Stimulated activated CD8-positive, alpha-beta memory T cell treated with anti-CD3 and anti-CD28 coated beads, Interleukin-2, amount 100 ng/mL, for 1 hour (primary cell): ENCODE measurements around the gene KCNQ1.

Source experiments
- DNase-seq, 2 donors: peaks; one replicate each; pipeline ENCODE4 v3.0.0-alpha.2; 2020; ENCODE audit warnings: low read depth in 2 of 2

KCNQ1 gene

DNA sequence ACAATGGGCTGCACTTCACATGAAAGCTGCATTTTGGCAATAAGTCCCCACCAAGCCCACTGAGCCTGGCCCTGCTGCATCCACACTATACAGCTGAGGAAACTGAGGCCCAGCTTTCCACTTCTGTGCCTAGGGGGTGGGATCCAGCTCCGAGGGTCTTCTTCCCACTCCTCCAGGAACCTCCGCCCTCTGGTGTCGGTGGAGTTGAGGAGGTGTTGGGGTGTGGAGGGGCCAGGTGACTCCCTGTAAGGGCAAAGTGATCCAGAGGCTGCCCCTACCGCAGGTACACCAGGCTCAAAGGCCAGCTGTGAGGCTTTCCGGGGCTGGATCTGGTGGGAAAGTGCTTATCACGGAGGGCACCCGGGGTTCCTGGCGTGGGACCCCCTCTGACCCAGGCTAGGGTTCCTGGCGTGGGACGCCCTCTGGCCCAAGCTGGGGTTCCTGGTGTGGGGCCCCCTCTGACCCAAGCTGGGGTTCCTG lies 125.0 kb downstream of the KCNQ1 start:
- DNase-seq: no peak

DNA sequence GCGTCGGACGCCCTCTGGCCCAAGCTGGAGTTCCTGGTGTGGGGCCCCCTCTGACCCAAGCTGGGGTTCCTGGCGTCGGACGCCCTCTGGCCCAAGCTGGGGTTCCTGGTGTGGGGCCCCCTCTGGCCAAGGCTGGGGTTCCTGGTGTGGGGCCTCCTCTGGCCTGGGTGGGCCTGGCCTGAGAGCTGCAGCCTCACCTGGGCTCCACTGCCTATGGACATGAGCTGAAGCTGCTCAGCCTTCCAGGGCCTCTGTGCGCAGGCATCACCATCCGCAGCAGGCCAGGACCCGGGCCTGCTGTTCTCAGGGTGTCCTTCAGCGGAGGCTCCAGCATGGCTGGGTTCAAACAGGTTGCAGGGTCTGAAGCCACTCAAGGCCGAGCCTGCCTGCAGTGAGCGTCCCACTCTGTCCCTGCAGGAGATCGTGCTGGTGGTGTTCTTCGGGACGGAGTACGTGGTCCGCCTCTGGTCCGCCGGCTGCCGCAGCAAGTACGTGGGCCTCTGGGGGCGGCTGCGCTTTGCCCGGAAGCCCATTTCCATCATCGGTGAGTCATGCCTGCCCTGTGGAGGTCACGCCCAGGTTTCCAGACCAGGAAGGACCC lies 125.5 kb downstream of the KCNQ1 start:
- no peak for DNase-seq

DNA sequence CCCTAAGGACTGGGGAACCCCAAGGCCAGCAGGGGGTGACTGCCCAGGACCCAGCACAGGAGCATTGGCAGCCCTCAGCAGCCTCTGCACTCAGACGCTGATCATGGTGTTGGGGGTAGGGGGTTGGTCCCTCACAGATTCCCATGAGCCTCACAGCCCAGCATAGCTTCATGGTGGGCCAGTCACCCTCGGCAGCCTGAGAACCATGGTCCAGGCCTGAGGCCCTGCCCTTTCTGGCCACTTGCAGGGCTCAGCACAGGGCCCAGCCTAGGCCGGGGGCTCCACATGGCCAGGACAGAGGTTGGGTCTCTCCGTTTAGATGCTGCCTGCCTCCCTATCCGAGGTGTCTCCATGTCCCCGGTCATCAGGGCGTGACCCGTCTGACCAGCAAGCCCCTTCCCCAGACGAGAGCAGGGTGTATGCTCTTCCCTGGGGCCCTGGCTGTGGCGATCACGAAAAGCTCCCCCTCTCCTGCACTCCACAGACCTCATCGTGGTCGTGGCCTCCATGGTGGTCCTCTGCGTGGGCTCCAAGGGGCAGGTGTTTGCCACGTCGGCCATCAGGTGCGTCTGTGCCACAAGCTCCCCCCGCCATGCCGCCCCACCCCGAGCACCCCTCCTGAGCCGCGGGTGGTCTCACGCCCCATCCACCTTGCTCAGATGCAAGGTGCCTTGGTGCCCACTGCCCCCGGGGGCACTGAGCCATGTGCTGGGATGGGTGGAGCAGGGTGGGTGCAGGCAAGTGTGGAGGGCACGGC lies 126.2 kb downstream of the KCNQ1 start:
- no peak for DNase-seq

GRCh38 chr11:2571598-2572281 lies 126.9 kb downstream of the KCNQ1 start:
- DNase-seq: no peak

DNA sequence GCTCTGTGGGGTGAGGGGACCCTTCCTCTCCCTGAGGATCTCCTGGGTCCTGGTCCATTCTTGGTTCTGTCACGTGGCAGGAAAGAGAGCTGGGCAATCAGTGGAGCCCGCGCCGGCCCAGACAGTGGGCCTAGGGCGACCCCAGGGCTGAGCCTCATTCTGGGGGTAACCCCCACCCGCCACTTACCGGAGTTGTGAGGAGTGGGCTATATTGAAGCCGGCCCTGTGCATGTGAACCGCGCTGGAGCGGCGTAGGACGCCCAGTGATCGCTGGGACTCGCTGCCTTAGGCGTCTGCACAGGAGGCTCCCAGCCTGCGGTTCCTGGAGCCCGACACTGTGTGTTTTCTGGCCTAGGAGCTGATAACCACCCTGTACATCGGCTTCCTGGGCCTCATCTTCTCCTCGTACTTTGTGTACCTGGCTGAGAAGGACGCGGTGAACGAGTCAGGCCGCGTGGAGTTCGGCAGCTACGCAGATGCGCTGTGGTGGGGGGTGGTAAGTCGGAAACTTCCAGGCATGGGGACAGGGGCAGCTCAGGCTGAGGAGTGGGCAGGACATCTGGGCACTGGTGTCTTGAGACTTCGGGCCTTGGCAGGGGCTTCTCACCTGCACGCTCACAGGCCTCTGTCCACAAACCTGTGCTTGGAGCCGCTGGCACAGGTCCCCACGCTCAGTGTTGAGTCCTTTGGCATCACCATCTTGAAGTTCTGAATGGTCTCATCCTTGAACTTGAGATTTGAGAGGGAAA lies 127.9 kb downstream of the KCNQ1 start:
- DNase-seq: no peak

- no peak for DNase-seq
These were observed 128.6 kb downstream of the KCNQ1 start for GRCh38 chr11:2573240-2574042.

- no peak for DNase-seq
These were observed 129.3 kb downstream of the KCNQ1 start for GRCh38 chr11:2574043-2574552.

DNA sequence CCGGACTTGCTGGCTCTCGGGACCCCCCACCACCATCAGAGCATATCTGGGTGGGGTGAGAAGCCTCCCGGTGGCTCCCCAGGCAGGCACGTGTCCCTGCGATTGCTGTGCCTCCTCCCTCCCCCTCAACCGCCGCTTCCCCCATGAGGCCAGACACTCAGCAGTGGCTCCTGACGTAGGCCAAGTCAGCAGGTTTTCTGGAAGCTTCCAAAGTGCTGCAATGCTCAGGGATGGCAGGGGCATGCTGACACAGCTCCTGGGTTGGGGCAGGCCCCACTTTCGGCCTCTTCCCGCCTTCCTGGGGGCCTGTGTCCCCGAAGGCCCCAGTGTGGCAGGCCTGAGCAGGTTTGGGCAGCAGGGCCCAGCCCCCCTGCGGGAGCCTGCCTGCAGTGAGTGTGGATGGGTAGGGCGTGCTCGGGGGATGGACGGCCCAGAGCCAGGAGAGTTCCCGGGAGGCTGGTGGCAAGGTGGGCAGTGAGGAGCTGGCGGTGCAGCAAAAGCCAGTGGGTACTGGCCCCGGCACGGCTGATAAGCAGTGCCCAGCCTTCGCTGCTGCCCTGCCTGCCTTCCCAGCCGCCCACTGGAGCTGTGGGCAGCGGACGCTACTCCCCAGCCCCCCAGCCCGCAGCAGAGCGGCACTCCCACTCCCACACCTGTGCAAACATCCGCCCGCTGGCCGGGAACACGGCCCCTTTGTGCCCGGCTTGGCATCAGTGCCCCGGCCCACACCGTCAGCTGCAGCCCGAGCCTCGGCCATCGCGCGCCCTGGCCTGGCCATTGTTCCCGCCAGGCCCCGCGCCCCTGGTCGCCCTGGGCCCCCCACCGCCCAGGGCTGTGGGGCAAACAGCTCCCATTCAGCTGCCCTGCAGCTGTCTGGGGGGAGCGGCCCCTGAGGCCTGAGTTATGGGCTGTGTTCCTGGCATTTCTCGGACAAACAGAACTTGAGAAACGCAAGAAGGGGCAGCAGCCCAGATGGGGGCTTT lies 130.0 kb downstream of the KCNQ1 start:
- DNase-seq: no peak

DNA sequence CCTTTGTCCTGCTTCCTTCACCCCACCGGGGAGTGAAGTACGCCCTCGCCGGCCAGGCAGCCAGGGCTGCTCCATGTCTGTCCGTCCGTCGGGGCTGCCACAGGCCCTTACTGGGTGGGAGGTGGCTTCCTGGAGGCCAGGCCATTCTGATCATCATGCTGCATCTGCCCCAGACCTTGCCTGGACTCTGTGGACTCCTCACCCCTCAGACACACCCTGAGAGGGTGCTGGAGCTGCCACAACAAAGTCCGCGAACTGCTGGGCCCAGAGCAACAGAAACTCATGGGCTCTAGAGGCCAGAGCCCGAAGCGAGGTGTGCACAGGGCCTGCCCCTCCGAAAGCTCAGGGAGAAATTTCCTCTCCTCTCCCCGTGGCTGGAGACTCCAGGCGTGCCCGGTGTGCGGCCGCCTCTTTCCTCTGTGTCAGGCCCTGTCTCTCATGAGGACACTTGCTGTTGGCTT lies 130.8 kb downstream of the KCNQ1 start:
- DNase-seq: no peak

- no peak for DNase-seq
These were observed 131.3 kb downstream of the KCNQ1 start for GRCh38 chr11:2576111-2576510.

- DNase-seq: no peak
These were observed 131.7 kb downstream of the KCNQ1 start for GRCh38 chr11:2576549-2576948.

DNA sequence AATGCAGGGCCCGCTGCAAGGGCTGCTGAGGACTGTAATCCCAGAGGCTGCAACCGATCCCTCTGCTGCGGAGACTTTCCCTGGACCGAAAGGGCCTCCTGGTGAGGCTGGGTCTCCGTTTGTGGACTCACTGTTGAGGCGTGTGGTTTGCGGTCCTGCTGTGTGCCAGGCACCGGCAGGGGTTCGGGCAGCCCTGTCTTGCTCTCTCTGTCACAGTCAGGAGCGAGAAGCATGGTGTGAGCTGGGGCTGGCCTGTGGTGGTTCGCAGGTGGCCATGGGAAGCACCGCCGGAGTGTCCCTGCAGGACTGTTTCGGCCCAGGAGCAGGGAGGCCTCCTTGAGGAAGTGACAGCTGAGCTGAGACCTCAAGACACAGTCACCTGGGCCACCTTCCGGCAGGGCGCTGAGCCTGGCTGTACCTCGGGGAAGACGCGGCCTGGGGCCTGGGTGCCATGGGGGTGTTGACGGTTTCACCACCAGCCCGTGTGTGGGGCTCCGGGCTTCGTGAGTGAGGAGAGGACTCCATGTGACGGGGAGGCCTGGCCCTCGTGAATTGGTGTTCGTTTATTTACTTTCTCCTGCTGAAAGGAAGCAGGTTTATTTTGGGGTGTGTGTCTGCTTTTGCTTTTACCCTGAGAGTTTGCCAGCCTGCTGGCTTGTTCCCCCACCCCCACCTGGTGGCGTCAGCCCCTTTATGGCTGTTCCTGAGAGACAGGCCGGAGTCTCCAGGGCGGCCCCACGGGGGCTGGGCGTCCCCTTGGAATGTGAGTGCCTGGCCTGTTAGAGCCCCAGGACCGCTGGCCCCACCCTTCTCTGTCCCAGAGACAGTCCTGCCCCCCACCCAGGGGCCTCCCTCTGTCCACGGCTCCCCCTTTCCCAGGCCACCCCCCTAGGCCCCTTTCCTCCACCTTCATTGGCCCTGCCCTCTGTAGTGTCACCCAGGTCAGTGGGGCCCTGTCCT lies 132.5 kb downstream of the KCNQ1 start:
- no peak for DNase-seq

GRCh38 chr11:2577991-2578928 lies 133.5 kb downstream of the KCNQ1 start:
- no peak for DNase-seq

DNA sequence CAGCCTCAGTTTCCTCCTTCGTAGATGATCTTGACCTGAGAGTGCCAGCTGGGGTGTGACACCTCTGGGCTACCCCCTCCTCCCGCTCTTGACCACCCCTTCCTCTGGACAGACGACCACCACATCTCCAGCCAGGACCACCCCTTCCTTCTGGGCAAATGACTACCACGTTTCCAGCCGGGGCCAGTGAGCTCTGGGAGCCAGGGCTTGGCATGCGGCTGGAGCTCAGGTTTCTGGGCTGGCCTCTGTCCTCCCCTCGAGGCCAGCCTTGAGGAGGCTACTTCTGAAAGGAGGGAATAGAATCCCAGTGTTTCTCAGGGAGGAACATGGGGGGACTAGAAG lies 134.1 kb downstream of the KCNQ1 start:
- DNase-seq: no peak

DNA sequence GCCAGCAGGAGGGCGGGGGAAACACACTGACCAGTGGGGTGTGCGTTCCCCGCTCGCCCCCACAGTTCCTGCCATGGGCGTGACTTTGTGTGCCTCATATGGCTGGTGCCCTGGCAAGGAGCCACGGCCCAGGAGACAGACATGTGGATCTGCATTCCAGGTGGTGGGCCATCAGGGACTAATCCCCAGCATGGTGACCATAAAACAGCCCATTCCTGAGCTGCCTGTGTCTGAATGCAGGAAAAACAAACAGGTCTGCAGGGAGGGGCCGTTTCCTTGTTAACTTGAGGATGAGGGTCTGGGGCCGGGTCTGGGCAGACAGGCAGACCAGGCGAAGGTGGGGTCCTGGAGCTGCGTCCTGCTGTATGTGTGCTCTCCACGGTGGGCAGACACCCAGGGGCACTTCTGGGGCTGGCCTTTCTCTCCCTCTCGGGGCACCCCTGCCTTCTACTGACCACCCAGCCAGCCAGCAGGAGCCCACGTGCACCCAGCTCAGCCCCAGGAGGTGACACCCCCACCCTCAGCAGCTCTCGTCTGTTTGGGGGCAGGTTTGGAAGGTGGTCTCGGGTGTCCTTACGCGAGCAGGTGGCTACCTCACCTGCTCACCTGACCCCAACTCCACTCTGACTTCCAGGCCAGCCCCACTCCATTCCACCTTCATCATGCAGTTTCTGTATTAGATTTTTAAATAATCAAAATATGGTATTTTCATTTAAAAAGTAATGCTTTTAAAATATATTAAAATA lies 134.7 kb downstream of the KCNQ1 start:
- no peak for DNase-seq

GRCh38 chr11:2580061-2580421 lies 135.2 kb downstream of the KCNQ1 start:
- no peak for DNase-seq

DNA sequence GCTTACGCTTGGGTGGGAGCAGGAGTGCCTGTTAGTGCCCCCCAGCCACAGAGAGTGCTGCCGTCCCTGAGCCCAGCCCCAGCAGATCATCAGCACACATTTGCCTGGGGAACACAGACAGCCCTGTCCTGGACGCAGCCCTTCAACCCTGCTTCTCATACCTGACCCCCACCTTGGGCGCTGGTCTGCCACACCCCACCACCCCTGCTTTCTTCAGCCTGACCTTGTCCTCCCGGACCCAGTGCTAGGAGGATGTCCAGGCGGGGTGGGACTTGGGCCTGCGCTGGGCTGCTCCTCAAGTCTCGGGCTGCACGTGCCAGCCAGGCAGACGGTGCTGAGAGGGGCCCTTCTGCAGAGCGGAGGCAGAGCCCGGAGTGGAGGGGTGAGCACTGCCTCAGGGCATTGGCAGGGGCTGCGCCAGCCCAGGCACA lies 135.8 kb downstream of the KCNQ1 start:
- no peak for DNase-seq
